ENCODE results near the gene TEKT5.

The TEKT5 gene

DNA sequence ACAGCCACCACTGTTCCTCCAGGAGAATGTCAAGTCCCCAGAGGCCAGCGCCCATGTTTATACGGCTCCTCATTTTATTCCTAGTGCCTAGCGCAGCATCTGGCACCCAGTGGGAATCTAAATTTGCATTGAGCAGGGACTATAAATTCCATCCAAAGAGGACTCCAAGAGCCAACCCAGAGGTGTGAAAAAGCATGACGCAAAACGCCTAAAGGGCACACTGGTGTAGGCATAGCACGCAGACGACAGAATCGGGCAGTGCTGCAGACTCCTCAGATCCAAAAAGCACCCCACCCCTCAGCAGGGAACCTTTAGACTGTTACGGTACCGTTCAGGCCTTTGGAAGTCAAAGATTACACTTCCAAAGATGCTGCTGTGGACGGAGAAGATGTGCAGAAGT lies 19.5 kb downstream of the TEKT5 start:
- H3K36me3 ChIP-seq (ENCODE audit: control insufficient read depth, insufficient read depth, low read length), result no peaks in the 10 kb centered on the region
- WGBS, 2 experiments, result 90 to 92% methylated on average over 11 of the region's 11 CpGs
- no peaks in the 10 kb centered on the region for H3K9me3 ChIP-seq (ENCODE audit: control insufficient read depth, low read length)
- H3K27me3 ChIP-seq (ENCODE audit: control insufficient read depth, insufficient read depth, low read length, poor library complexity, severe bottlenecking), result no peaks in the 10 kb centered on the region
- peaks cover 11% of the 10 kb centered on the region for H3K4me1 ChIP-seq (ENCODE audit: control insufficient read depth, insufficient read depth, low read length)
- no peak overlapping the region for H3K27ac ChIP-seq (ENCODE audit: insufficient read depth, low read depth, low read length, poor library complexity, severe bottlenecking)
- H3K4me3 ChIP-seq (ENCODE audit: insufficient read depth, low read depth, low read length), result no peak overlapping the region

DNA sequence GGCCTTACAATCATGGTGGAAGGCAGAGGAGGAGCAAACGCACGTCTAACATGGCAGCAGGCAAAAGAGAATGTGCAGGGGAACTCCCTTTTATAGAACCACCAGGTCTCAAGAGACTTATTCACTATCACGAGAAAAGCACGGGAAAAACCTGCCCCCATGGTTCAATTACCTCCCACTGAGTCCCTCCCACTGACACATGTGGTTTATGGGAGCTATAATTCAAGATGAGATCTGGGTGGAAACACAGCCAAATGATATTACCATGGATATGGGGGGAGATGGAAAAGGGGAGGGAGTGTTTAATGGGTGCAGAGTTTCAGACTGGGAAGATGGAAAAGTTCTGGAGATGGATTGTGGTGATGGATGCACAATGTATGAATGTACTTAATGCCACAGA lies 23.0 kb downstream of the TEKT5 start:
- H3K4me3 ChIP-seq (ENCODE audit: insufficient read depth, low read depth, low read length), result no peak overlapping the region
- WGBS, 2 experiments, result 70 to 73% methylated on average over 4 of the region's 4 CpGs
- H3K4me1 ChIP-seq (ENCODE audit: control insufficient read depth, insufficient read depth, low read length), result no peaks in the 10 kb centered on the region
- no peaks in the 10 kb centered on the region for H3K9me3 ChIP-seq (ENCODE audit: control insufficient read depth, low read length)
- no peak overlapping the region for H3K27ac ChIP-seq (ENCODE audit: insufficient read depth, low read depth, low read length, poor library complexity, severe bottlenecking)
- H3K27me3 ChIP-seq (ENCODE audit: control insufficient read depth, insufficient read depth, low read length, poor library complexity, severe bottlenecking), result no peaks in the 10 kb centered on the region
- H3K36me3 ChIP-seq (ENCODE audit: control insufficient read depth, insufficient read depth, low read length), result no peaks in the 10 kb centered on the region

DNA sequence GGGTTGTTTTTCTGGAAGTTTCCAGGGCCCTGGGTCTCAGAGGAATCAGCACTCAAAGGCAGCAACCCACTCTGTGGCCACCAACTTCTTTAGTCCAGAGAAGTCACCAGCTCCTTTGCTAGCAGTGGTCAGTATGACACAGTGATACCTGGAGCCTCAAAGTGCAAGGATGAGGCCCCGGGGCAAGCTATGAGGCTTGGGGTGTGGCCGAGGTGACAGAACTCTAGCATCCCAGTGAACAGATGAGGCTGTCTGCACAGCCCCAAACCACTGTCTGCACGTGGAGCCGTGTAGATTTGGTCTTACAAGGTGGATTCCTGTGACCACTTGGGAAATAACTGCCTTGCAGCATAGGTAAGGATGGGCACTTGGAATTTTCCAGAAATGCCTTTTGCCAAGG lies 24.9 kb downstream of the TEKT5 start:
- Histone ChIP-seq H3K27ac (ENCODE audit: insufficient read depth, low read depth, low read length, poor library complexity, severe bottlenecking) (no peak overlapping the region), H3K4me1 (ENCODE audit: control insufficient read depth, insufficient read depth, low read length) (no peaks in the 10 kb centered on the region), H3K27me3 (ENCODE audit: control insufficient read depth, insufficient read depth, low read length, poor library complexity, severe bottlenecking) (no peaks in the 10 kb centered on the region), H3K36me3 (ENCODE audit: control insufficient read depth, insufficient read depth, low read length) (no peaks in the 10 kb centered on the region), H3K4me3 (ENCODE audit: insufficient read depth, low read depth, low read length) (no peak overlapping the region), H3K9me3 (ENCODE audit: control insufficient read depth, low read length) (no peaks in the 10 kb centered on the region)
- WGBS, 2 experiments, result 92% methylated on average over 4 of the region's 4 CpGs

DNA sequence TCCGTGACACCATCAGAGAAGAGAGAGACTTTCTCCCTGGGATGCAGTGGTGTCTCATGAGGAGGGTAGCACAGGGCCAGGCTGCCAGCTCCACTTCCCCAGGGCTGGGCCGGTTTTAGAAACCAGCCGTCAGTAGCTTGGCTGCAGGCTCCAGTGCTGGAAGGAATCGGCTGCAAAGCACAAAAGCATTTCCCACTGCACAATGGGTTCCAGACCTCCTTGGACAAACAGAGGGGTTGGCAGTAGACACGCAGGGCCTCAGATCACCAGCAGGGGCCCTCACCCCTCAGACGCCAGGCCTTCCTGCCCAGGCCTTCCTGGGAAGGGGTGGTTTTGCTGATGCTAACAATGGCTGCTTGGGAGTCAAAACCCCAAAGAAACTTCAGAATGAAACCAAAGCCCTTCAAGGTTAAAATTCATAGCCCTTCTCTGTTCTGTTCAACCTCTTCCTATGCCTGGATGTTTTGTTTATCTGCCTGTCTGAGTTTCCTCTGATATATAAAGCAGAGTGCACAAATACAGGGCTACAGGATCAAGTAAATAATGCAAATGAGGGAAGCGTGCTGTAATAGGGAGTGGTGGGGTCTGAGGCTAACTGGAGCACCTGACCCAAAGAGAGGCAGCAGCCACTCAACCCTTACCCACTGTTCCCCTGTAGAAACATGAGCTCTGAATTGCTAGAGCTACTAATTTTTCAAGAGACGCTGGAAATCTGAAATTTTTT lies 26.2 kb downstream of the TEKT5 start:
- H3K4me1 ChIP-seq (ENCODE audit: control insufficient read depth, insufficient read depth, low read length), result no peaks in the 10 kb centered on the region
- WGBS, 2 experiments, result 63 to 66% methylated on average over 8 of the region's 8 CpGs

DNA sequence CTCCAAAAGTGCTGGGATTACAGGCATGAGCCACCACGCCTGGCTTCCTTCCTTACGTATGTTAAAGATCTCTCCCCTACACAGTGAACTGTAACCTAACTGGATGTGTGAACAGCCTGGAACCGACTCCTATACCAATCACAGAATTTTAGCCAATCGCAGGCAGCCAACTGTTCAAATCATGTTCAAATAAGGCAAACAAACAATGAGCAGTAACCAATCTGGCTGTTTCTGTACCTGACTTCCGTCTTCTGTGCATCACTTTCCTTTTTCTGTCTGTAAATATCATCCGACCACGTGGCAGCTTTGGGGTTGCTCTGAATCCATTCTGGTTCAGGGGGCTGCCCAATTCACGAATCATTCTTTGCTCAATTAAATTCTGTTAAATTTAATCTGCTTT lies 27.5 kb downstream of the TEKT5 start:
- no peaks in the 10 kb centered on the region for H3K9me3 ChIP-seq (ENCODE audit: control insufficient read depth, low read length)
- H3K4me1 ChIP-seq (ENCODE audit: control insufficient read depth, insufficient read depth, low read length), result no peaks in the 10 kb centered on the region
- 92 to 94% methylated on average over 8 of the region's 8 CpGs for WGBS, 2 experiments
- no peak overlapping the region for H3K4me3 ChIP-seq (ENCODE audit: insufficient read depth, low read depth, low read length)
- no peak overlapping the region for H3K27ac ChIP-seq (ENCODE audit: insufficient read depth, low read depth, low read length, poor library complexity, severe bottlenecking)
- H3K27me3 ChIP-seq (ENCODE audit: control insufficient read depth, insufficient read depth, low read length, poor library complexity, severe bottlenecking), result no peaks in the 10 kb centered on the region
- H3K36me3 ChIP-seq (ENCODE audit: control insufficient read depth, insufficient read depth, low read length), result no peaks in the 10 kb centered on the region

More for the DNA sequence above, 26.2 kb downstream of the TEKT5 start:
- Histone ChIP-seq H3K27me3 (ENCODE audit: control insufficient read depth, insufficient read depth, low read length, poor library complexity, severe bottlenecking) (no peaks in the 10 kb centered on the region), H3K36me3 (ENCODE audit: control insufficient read depth, insufficient read depth, low read length) (no peaks in the 10 kb centered on the region), H3K4me3 (ENCODE audit: insufficient read depth, low read depth, low read length) (no peak overlapping the region), H3K9me3 (ENCODE audit: control insufficient read depth, low read length) (no peaks in the 10 kb centered on the region), H3K27ac (ENCODE audit: insufficient read depth, low read depth, low read length, poor library complexity, severe bottlenecking) (no peak overlapping the region)

DNA sequence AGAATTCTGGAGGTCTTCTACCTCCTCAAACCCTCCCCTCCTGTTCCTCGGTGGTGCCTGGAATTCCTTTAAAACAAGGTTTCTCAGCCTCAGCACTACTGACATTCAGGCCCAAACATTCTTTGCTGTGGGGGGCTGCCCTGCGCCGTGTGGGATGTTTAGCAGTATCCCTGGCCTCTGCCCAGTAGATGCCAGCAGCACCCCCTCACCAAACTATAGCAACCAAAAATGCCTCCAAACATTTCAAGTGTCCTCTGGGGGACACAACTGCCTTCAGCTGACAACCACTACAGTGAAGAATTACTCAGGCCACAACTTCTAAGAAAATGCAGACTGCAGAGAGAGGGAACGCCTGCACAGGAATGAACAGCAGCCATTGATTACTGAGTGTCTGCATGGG lies 28.4 kb downstream of the TEKT5 start:
- Histone ChIP-seq H3K36me3 (ENCODE audit: control insufficient read depth, insufficient read depth, low read length) (no peaks in the 10 kb centered on the region), H3K27me3 (ENCODE audit: control insufficient read depth, insufficient read depth, low read length, poor library complexity, severe bottlenecking) (no peaks in the 10 kb centered on the region), H3K4me3 (ENCODE audit: insufficient read depth, low read depth, low read length) (no peak overlapping the region), H3K4me1 (ENCODE audit: control insufficient read depth, insufficient read depth, low read length) (no peaks in the 10 kb centered on the region), H3K9me3 (ENCODE audit: control insufficient read depth, low read length) (no peaks in the 10 kb centered on the region), H3K27ac (ENCODE audit: insufficient read depth, low read depth, low read length, poor library complexity, severe bottlenecking) (no peak overlapping the region)
- 89 to 90% methylated on average over 4 of the region's 4 CpGs for WGBS, 2 experiments

DNA sequence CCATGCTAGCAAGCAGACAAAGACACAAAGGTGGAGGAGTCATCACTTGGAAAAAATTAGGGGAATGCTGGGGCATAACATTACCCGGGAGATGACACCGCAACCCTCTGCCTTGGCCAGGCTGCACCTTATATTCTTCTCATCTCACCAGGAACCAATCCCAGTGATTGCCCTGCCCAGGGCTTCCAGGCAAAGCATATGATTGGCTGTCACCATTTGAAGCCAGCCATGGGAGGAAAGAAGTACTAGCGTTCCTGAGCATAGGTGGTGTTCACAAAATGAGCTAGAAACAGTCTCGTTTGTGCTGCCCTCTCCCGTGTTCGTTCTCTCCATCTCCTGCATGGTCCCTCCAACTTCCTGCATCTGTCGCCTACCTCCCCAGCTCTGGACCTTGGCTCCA lies 29.6 kb downstream of the TEKT5 start:
- Histone ChIP-seq H3K9me3 (ENCODE audit: control insufficient read depth, low read length) (no peaks in the 10 kb centered on the region), H3K36me3 (ENCODE audit: control insufficient read depth, insufficient read depth, low read length) (no peaks in the 10 kb centered on the region), H3K27ac (ENCODE audit: insufficient read depth, low read depth, low read length, poor library complexity, severe bottlenecking) (no peak overlapping the region), H3K4me1 (ENCODE audit: control insufficient read depth, insufficient read depth, low read length) (no peaks in the 10 kb centered on the region), H3K27me3 (ENCODE audit: control insufficient read depth, insufficient read depth, low read length, poor library complexity, severe bottlenecking) (no peaks in the 10 kb centered on the region), H3K4me3 (ENCODE audit: insufficient read depth, low read depth, low read length) (no peak overlapping the region)
- WGBS, 2 experiments, result 82 to 84% methylated on average over 7 of the region's 7 CpGs

DNA sequence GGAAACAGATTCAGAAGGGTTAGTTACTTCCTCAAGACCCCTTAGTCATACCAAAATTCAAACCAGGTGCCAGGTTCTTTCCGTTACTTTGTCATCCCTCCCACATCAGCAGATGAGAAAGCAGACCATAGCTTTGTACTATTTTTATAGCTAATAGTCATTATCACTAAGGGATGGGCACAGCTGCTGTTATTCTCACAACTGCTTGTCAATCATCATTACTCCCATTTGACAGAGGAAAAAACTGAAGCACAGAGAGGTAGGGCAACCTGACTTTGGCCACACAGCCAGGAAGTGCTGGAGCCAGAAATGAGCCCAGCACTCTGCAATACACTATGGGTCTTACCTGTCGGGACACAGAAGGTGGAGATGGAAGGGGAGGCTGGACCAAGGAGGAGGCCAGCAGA lies 30.0 kb downstream of the TEKT5 start:
- no peak overlapping the region for H3K27ac ChIP-seq (ENCODE audit: insufficient read depth, low read depth, low read length, poor library complexity, severe bottlenecking)

DNA sequence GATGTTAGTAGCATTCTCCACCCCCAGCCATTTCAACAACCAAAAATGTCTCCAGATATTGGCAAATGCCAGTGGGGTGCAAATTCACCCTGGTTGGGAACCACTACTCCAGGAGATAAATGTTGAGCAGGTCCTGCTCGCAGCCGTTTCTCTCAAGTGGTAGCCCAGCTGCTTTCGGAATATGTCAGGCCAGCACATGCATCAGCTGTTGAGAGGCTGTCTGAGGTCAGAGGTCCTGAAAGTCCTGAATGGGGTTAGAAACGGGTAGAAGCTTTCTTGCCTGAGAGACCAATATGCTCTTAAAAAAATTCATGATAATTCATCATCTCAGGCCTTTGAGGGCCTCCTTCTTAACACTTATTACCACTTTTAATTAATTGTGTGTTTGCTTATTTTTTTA lies 31.0 kb downstream of the TEKT5 start:
- Histone ChIP-seq H3K4me1 (ENCODE audit: control insufficient read depth, insufficient read depth, low read length) (no peaks in the 10 kb centered on the region), H3K4me3 (ENCODE audit: insufficient read depth, low read depth, low read length) (no peak overlapping the region), H3K27me3 (ENCODE audit: control insufficient read depth, insufficient read depth, low read length, poor library complexity, severe bottlenecking) (no peaks in the 10 kb centered on the region), H3K36me3 (ENCODE audit: control insufficient read depth, insufficient read depth, low read length) (no peaks in the 10 kb centered on the region), H3K27ac (ENCODE audit: insufficient read depth, low read depth, low read length, poor library complexity, severe bottlenecking) (no peak overlapping the region), H3K9me3 (ENCODE audit: control insufficient read depth, low read length) (no peaks in the 10 kb centered on the region)
- 91 to 95% methylated on average over 4 of the region's 4 CpGs for WGBS, 2 experiments

More for the DNA sequence above, 30.0 kb downstream of the TEKT5 start:
- 92 to 99% methylated on average over 2 of the region's 2 CpGs for WGBS, 2 experiments
- no peak overlapping the region for H3K4me3 ChIP-seq (ENCODE audit: insufficient read depth, low read depth, low read length)
- no peaks in the 10 kb centered on the region for H3K27me3 ChIP-seq (ENCODE audit: control insufficient read depth, insufficient read depth, low read length, poor library complexity, severe bottlenecking)
- H3K4me1 ChIP-seq (ENCODE audit: control insufficient read depth, insufficient read depth, low read length), result no peaks in the 10 kb centered on the region
- no peaks in the 10 kb centered on the region for H3K9me3 ChIP-seq (ENCODE audit: control insufficient read depth, low read length)
- H3K36me3 ChIP-seq (ENCODE audit: control insufficient read depth, insufficient read depth, low read length), result no peaks in the 10 kb centered on the region

DNA sequence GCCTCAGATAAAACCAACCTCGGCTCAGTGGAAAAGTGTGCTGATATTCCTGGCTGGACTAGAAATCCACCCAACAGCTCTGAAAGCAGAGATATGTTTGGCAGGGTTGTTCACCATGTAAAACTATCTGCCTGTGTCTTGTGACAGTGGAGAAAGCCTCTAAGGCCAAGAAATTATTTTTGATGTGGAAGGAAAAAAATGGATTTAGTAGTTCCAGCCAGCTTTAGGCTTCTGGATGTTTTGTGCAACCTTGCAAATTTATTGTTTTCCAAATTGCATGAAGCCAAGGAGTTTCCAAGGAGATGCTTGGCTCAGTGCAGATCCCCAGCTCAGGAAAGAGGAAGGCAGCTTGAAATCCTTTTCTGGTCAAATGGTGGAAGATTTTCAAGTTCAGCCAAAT lies 31.6 kb downstream of the TEKT5 start:
- WGBS, 2 experiments, result 92 to 97% methylated on average over 1 of the region's 1 CpG
- no peak overlapping the region for H3K4me3 ChIP-seq (ENCODE audit: insufficient read depth, low read depth, low read length)
- no peaks in the 10 kb centered on the region for H3K27me3 ChIP-seq (ENCODE audit: control insufficient read depth, insufficient read depth, low read length, poor library complexity, severe bottlenecking)
- H3K4me1 ChIP-seq (ENCODE audit: control insufficient read depth, insufficient read depth, low read length), result no peaks in the 10 kb centered on the region
- no peak overlapping the region for H3K27ac ChIP-seq (ENCODE audit: insufficient read depth, low read depth, low read length, poor library complexity, severe bottlenecking)
- H3K36me3 ChIP-seq (ENCODE audit: control insufficient read depth, insufficient read depth, low read length), result no peaks in the 10 kb centered on the region
- no peaks in the 10 kb centered on the region for H3K9me3 ChIP-seq (ENCODE audit: control insufficient read depth, low read length)

DNA sequence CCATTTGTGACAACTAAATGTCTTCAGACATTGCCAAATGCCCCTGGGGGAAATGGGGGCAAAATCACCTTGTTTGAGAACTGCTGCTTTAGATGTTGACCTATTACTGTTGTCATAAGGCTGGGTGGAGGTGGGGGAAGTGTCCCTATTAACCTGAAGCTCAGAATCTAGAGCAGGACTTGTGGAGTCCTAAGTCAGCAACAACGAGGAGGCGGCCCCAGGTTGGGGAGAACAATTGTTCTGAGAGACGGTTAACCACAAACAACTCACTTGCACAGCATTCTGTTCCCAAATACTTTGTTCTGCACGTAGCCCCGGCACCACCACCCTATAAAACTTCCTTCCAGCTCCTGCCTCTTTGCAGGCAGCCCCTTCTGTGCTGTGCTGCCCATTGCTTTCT lies 32.5 kb downstream of the TEKT5 start:
- H3K27ac ChIP-seq (ENCODE audit: insufficient read depth, low read depth, low read length, poor library complexity, severe bottlenecking), result no peak overlapping the region
- H3K9me3 ChIP-seq (ENCODE audit: control insufficient read depth, low read length), result no peaks in the 10 kb centered on the region
- WGBS, 2 experiments, result 92 to 95% methylated on average over 5 of the region's 5 CpGs

More for the DNA sequence above, 32.5 kb downstream of the TEKT5 start:
- no peaks in the 10 kb centered on the region for H3K27me3 ChIP-seq (ENCODE audit: control insufficient read depth, insufficient read depth, low read length, poor library complexity, severe bottlenecking)
- no peaks in the 10 kb centered on the region for H3K36me3 ChIP-seq (ENCODE audit: control insufficient read depth, insufficient read depth, low read length)
- H3K4me1 ChIP-seq (ENCODE audit: control insufficient read depth, insufficient read depth, low read length), result no peaks in the 10 kb centered on the region
- no peak overlapping the region for H3K4me3 ChIP-seq (ENCODE audit: insufficient read depth, low read depth, low read length)

Data from ectodermal cell (in vitro differentiated cells).